Neural progenitor cell (in vitro differentiated cells): ENCODE data around the gene MAP7D3.

Source experiments
- CTCF ChIP-seq: fragments of 200-600 bp; sonication (generic); IDR thresholded peaks from 2 replicates; pipeline ENCODE4 v1.5.1; 2017; ENCODE audit warnings: antibody characterized with exemption, mild to moderate bottlenecking
- EZH2 ChIP-seq: fragments of 200-600 bp; sonication (generic); IDR thresholded peaks from 2 replicates; pipeline ENCODE4 v1.6.1; 2017; ENCODE audit warnings: antibody characterized with exemption, mild to moderate bottlenecking, moderate library complexity
- EZH2phosphoT487 ChIP-seq: fragments of 200-600 bp; sonication (generic); IDR thresholded peaks from 2 replicates; pipeline ENCODE4 v1.6.1; 2017; ENCODE audit warnings: antibody characterized with exemption

DNA sequence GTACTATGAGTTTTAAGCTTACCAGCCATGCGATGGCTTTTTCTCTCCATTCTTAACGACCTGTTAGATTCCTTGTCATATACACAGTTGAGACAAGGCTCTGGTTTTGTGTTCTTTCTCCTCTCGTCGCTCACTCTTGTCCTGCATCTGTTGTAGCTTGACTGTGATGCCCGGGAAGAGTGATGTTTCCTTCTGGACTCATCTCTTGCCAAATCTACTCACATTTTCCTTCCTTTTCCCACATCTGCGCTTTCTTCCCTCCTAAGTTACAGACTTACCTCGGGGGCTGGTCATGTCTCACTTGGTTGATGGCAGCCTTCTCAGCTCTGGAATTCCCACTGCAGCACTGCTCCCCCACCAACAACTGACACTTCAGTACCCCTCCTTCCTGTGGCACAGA, 4.8 kb upstream of the MAP7D3 start:
- no peak for TF ChIP-seq CTCF
- no peak for TF ChIP-seq EZH2
- no peak for TF ChIP-seq EZH2phosphoT487
